ENCODE results near the gene DLGAP4.

DLGAP4 gene

GRCh38 chr20:36322131-36322530 is 16.0 kb downstream of the DLGAP4 start:
- Histone ChIP-seq H3K27me3 (ENCODE audit: control insufficient read depth in 1 of 2, insufficient read depth in 2 of 2, low read length in 2 of 2) (peaks cover 0 to 6% of the 10 kb centered on the region in 2 donors), H3K4me1 (ENCODE audit: insufficient read depth, low read length) (no peaks in the 10 kb centered on the region), H3K9ac (ENCODE audit: low read length) (no peak overlapping the region), H3K9me3 (ENCODE audit: low read length) (no peaks in the 10 kb centered on the region), H3K4me3 (ENCODE audit: low read depth in 1 of 2, low read length in 2 of 2) (no peak overlapping the region), H3K36me3 (ENCODE audit: insufficient read depth, low read length) (no peaks in the 10 kb centered on the region), H3K27ac (ENCODE audit: low read depth, low read length) (no peak overlapping the region)

- H3K36me3 ChIP-seq (ENCODE audit: insufficient read depth, low read length) = no peaks in the 10 kb centered on the region
- H3K9me3 ChIP-seq (ENCODE audit: low read length) = no peaks in the 10 kb centered on the region
- H3K4me1 ChIP-seq (ENCODE audit: insufficient read depth, low read length) = no peaks in the 10 kb centered on the region
- no peaks in the 10 kb centered on the region for H3K27me3 ChIP-seq (ENCODE audit: control insufficient read depth in 1 of 2, insufficient read depth in 2 of 2, low read length in 2 of 2)
- no peak overlapping the region for H3K4me3 ChIP-seq (ENCODE audit: low read depth in 1 of 2, low read length in 2 of 2)
- H3K27ac ChIP-seq (ENCODE audit: low read depth, low read length) = no peak overlapping the region
- no peak overlapping the region for H3K9ac ChIP-seq (ENCODE audit: low read length)
These were observed 24.0 kb downstream of the DLGAP4 start for GRCh38 chr20:36330091-36330490.

- Histone ChIP-seq H3K36me3 (ENCODE audit: insufficient read depth, low read length) (no peaks in the 10 kb centered on the region), H3K27ac (ENCODE audit: low read depth, low read length) (no peak overlapping the region), H3K4me3 (ENCODE audit: low read depth in 1 of 2, low read length in 2 of 2) (no peak overlapping the region), H3K9ac (ENCODE audit: low read length) (no peak overlapping the region), H3K9me3 (ENCODE audit: low read length) (no peaks in the 10 kb centered on the region), H3K27me3 (ENCODE audit: control insufficient read depth in 1 of 2, insufficient read depth in 2 of 2, low read length in 2 of 2) (no peaks in the 10 kb centered on the region), H3K4me1 (ENCODE audit: insufficient read depth, low read length) (no peaks in the 10 kb centered on the region)
These were observed 25.1 kb downstream of the DLGAP4 start for GRCh38 chr20:36331209-36331608.

GRCh38 chr20:36333841-36334240 is 27.7 kb downstream of the DLGAP4 start:
- no peaks in the 10 kb centered on the region for H3K36me3 ChIP-seq (ENCODE audit: insufficient read depth, low read length)
- H3K9ac ChIP-seq (ENCODE audit: low read length) = no peak overlapping the region
- H3K27ac ChIP-seq (ENCODE audit: low read depth, low read length) = no peak overlapping the region
- H3K9me3 ChIP-seq (ENCODE audit: low read length) = no peaks in the 10 kb centered on the region
- H3K4me1 ChIP-seq (ENCODE audit: insufficient read depth, low read length) = no peaks in the 10 kb centered on the region
- H3K4me3 ChIP-seq (ENCODE audit: low read depth in 1 of 2, low read length in 2 of 2) = no peak overlapping the region
- H3K27me3 ChIP-seq (ENCODE audit: control insufficient read depth in 1 of 2, insufficient read depth in 2 of 2, low read length in 2 of 2) = peaks cover 0 to 6% of the 10 kb centered on the region in 2 donors

- Histone ChIP-seq H3K36me3 (ENCODE audit: insufficient read depth, low read length) (no peaks in the 10 kb centered on the region), H3K27me3 (ENCODE audit: control insufficient read depth in 1 of 2, insufficient read depth in 2 of 2, low read length in 2 of 2) (peaks cover 0 to 6% of the 10 kb centered on the region in 2 donors), H3K9me3 (ENCODE audit: low read length) (no peaks in the 10 kb centered on the region), H3K4me1 (ENCODE audit: insufficient read depth, low read length) (no peaks in the 10 kb centered on the region), H3K4me3 (ENCODE audit: low read depth in 1 of 2, low read length in 2 of 2) (no peak overlapping the region), H3K9ac (ENCODE audit: low read length) (no peak overlapping the region), H3K27ac (ENCODE audit: low read depth, low read length) (no peak overlapping the region)
These were observed 28.4 kb downstream of the DLGAP4 start for GRCh38 chr20:36334281-36335205.

- Histone ChIP-seq H3K36me3 (ENCODE audit: insufficient read depth, low read length) (no peaks in the 10 kb centered on the region), H3K27me3 (ENCODE audit: control insufficient read depth in 1 of 2, insufficient read depth in 2 of 2, low read length in 2 of 2) (peaks cover 0 to 10% of the 10 kb centered on the region in 2 donors), H3K27ac (ENCODE audit: low read depth, low read length) (no peak overlapping the region), H3K4me1 (ENCODE audit: insufficient read depth, low read length) (no peaks in the 10 kb centered on the region), H3K9ac (ENCODE audit: low read length) (no peak overlapping the region), H3K4me3 (ENCODE audit: low read depth in 1 of 2, low read length in 2 of 2) (no peak overlapping the region), H3K9me3 (ENCODE audit: low read length) (no peaks in the 10 kb centered on the region)
These were observed 29.2 kb downstream of the DLGAP4 start for GRCh38 chr20:36335206-36335870.

GRCh38 chr20:36336204-36336603 is 30.1 kb downstream of the DLGAP4 start:
- peaks cover 0 to 15% of the 10 kb centered on the region in 2 donors for H3K27me3 ChIP-seq (ENCODE audit: control insufficient read depth in 1 of 2, insufficient read depth in 2 of 2, low read length in 2 of 2)
- no peaks in the 10 kb centered on the region for H3K36me3 ChIP-seq (ENCODE audit: insufficient read depth, low read length)
- H3K4me3 ChIP-seq (ENCODE audit: low read depth in 1 of 2, low read length in 2 of 2) = no peak overlapping the region
- H3K9me3 ChIP-seq (ENCODE audit: low read length) = no peaks in the 10 kb centered on the region
- no peaks in the 10 kb centered on the region for H3K4me1 ChIP-seq (ENCODE audit: insufficient read depth, low read length)
- H3K27ac ChIP-seq (ENCODE audit: low read depth, low read length) = no peak overlapping the region
- H3K9ac ChIP-seq (ENCODE audit: low read length) = no peak overlapping the region

GRCh38 chr20:36336954-36337704 is 31.0 kb downstream of the DLGAP4 start:
- H3K4me1 ChIP-seq (ENCODE audit: insufficient read depth, low read length) = no peaks in the 10 kb centered on the region
- no peaks in the 10 kb centered on the region for H3K36me3 ChIP-seq (ENCODE audit: insufficient read depth, low read length)
- H3K9ac ChIP-seq (ENCODE audit: low read length) = no peak overlapping the region
- H3K27ac ChIP-seq (ENCODE audit: low read depth, low read length) = no peak overlapping the region
- no peak overlapping the region for H3K4me3 ChIP-seq (ENCODE audit: low read depth in 1 of 2, low read length in 2 of 2)
- peaks cover 0 to 15% of the 10 kb centered on the region in 2 donors for H3K27me3 ChIP-seq (ENCODE audit: control insufficient read depth in 1 of 2, insufficient read depth in 2 of 2, low read length in 2 of 2)
- no peaks in the 10 kb centered on the region for H3K9me3 ChIP-seq (ENCODE audit: low read length)

- no peaks in the 10 kb centered on the region for H3K36me3 ChIP-seq (ENCODE audit: insufficient read depth, low read length)
- H3K27me3 ChIP-seq (ENCODE audit: control insufficient read depth in 1 of 2, insufficient read depth in 2 of 2, low read length in 2 of 2) = peaks cover 0 to 15% of the 10 kb centered on the region in 2 donors
- no peaks in the 10 kb centered on the region for H3K4me1 ChIP-seq (ENCODE audit: insufficient read depth, low read length)
- H3K27ac ChIP-seq (ENCODE audit: low read depth, low read length) = no peak overlapping the region
- no peak overlapping the region for H3K9ac ChIP-seq (ENCODE audit: low read length)
- no peak overlapping the region for H3K4me3 ChIP-seq (ENCODE audit: low read depth in 1 of 2, low read length in 2 of 2)
- H3K9me3 ChIP-seq (ENCODE audit: low read length) = no peaks in the 10 kb centered on the region
These were observed 31.7 kb downstream of the DLGAP4 start for GRCh38 chr20:36337886-36338285.

- no peaks in the 10 kb centered on the region for H3K36me3 ChIP-seq (ENCODE audit: insufficient read depth, low read length)
- H3K4me3 ChIP-seq (ENCODE audit: low read depth in 1 of 2, low read length in 2 of 2) = no peak overlapping the region
- H3K9ac ChIP-seq (ENCODE audit: low read length) = no peak overlapping the region
- peaks cover 0 to 15% of the 10 kb centered on the region in 2 donors for H3K27me3 ChIP-seq (ENCODE audit: control insufficient read depth in 1 of 2, insufficient read depth in 2 of 2, low read length in 2 of 2)
- no peaks in the 10 kb centered on the region for H3K4me1 ChIP-seq (ENCODE audit: insufficient read depth, low read length)
- no peak overlapping the region for H3K27ac ChIP-seq (ENCODE audit: low read depth, low read length)
- H3K9me3 ChIP-seq (ENCODE audit: low read length) = no peaks in the 10 kb centered on the region
These were observed 33.8 kb downstream of the DLGAP4 start for GRCh38 chr20:36339646-36340592.
